ENCODE measurements around the gene ESYT3. TPM values are rescaled to one million over a fixed set of nuclear protein-coding genes. Genes with fewer than 3 reads are reported as not detected.
A peak's percentile ranks its signal among the peaks of the same experiment; 100 is the strongest.

Gene ESYT3
- polyA plus RNA-seq, 1 experiment, result 0.01 TPM

- ChIA-PET POLR2A (interaction anchor here (0.7 kb wide), 1 partner anchor 66 kb away, joined by 3 read pairs; no protein-coding TSS in a partner anchor), CTCF (interaction anchor here (0.7 to 7.6 kb wide), 4 partner anchors 13 to 494 kb away, joined by 3 to 83 read pairs (median 4); no protein-coding TSS in a partner anchor)
- Histone ChIP-seq H3K27ac (ENCODE audit: low read depth, low read length) (no peak overlapping the region), H3K4me3 (ENCODE audit: low read depth, low read length) (no peak overlapping the region), H3K27me3 (ENCODE audit: control insufficient read depth, insufficient read depth, low read length) (peaks cover 29% of the 10 kb centered on the region), H3K9me3 (ENCODE audit: control insufficient read depth, insufficient read depth, low read length) (peaks cover 8% of the 10 kb centered on the region)
- no peak for DNase-seq (ENCODE audit: low read depth, low spot score)
- TF ChIP-seq, protein P1, sequence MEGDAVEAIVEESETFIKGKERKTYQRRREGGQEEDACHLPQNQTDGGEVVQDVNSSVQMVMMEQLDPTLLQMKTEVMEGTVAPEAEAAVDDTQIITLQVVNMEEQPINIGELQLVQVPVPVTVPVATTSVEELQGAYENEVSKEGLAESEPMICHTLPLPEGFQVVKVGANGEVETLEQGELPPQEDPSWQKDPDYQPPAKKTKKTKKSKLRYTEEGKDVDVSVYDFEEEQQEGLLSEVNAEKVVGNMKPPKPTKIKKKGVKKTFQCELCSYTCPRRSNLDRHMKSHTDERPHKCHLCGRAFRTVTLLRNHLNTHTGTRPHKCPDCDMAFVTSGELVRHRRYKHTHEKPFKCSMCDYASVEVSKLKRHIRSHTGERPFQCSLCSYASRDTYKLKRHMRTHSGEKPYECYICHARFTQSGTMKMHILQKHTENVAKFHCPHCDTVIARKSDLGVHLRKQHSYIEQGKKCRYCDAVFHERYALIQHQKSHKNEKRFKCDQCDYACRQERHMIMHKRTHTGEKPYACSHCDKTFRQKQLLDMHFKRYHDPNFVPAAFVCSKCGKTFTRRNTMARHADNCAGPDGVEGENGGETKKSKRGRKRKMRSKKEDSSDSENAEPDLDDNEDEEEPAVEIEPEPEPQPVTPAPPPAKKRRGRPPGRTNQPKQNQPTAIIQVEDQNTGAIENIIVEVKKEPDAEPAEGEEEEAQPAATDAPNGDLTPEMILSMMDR (IDR thresholded peaks at IDR 0.05; ENCODE audit: low read depth, low read length), result no peak
These were observed 4.8 kb upstream of the ESYT3 start for GRCh38 chr3:138429665-138430064.

DNA sequence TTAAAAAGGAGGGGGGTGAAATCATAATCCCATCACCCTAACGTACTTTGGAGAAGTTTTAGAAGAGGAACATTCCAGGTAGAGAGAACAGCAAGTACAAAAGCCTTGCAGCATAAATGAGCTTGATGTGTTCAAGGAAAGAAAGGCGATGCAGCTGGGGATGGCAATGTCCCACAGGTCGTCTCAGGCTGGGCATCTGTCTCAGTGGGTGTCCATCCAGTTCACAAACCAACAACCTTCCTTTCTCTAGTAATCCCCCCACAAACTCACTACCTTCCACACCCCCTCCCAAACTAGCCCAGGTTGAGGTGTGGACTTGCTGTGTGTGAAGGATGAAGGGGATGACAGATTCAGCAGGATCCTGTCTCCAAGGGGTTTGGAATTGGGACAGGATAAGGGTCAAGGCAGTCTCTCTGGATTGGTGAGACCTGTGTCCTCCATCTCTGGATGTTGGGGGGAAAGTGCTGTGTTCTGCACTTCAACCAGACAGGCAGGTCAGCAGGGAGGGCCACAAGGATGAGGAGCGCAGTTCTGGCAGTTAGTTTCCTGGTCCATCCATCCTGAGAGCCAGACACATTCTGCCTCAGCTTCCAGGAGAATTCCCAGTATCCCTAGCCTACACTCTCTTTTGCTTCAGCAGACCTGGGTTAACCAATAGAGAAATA lies 1.7 kb upstream of the ESYT3 start:
- POLR2A ChIA-PET, result no interaction called here
- H3K9me3 ChIP-seq (ENCODE audit: control insufficient read depth, insufficient read depth, low read length), result peaks cover 11% of the 10 kb centered on the region
- no peak overlapping the region for H3K27ac ChIP-seq (ENCODE audit: low read depth, low read length)
- DNase-seq (ENCODE audit: low read depth, low spot score), result no peak
- H3K27me3 ChIP-seq (ENCODE audit: control insufficient read depth, insufficient read depth, low read length), result peaks cover 59% of the 10 kb centered on the region
- CTCF ChIA-PET, result interaction anchor here (0.5 to 7.6 kb wide), 3 partner anchors 16 to 491 kb away, joined by 4 to 83 read pairs (median 4); no protein-coding TSS in a partner anchor
- no peak overlapping the region for H3K4me3 ChIP-seq (ENCODE audit: low read depth, low read length)
- TF ChIP-seq, protein P1 (IDR thresholded peaks at IDR 0.05; ENCODE audit: low read depth, low read length), result no peak

- ChIA-PET CTCF (interaction anchor here (1.1 to 1.9 kb wide), 4 partner anchors 16 to 489 kb away, joined by 3 to 10 read pairs (median 4); partner anchors contain the start of gene DZIP1L), POLR2A (interaction anchor here (1.4 kb wide), 1 partner anchor 16 kb away, joined by 4 read pairs; no protein-coding TSS in a partner anchor)
- TF ChIP-seq, protein P1 (IDR thresholded peaks at IDR 0.05; ENCODE audit: low read depth, low read length), result no peak
- no peak for DNase-seq (ENCODE audit: low read depth, low spot score)
- peaks cover 66% of the 10 kb centered on the region for H3K27me3 ChIP-seq (ENCODE audit: control insufficient read depth, insufficient read depth, low read length)
- H3K27ac ChIP-seq (ENCODE audit: low read depth, low read length), result no peak overlapping the region
- no peak overlapping the region for H3K4me3 ChIP-seq (ENCODE audit: low read depth, low read length)
- peaks cover 11% of the 10 kb centered on the region for H3K9me3 ChIP-seq (ENCODE audit: control insufficient read depth, insufficient read depth, low read length)
These were observed 532 bp upstream of the ESYT3 start for GRCh38 chr3:138433892-138434275.

DNA sequence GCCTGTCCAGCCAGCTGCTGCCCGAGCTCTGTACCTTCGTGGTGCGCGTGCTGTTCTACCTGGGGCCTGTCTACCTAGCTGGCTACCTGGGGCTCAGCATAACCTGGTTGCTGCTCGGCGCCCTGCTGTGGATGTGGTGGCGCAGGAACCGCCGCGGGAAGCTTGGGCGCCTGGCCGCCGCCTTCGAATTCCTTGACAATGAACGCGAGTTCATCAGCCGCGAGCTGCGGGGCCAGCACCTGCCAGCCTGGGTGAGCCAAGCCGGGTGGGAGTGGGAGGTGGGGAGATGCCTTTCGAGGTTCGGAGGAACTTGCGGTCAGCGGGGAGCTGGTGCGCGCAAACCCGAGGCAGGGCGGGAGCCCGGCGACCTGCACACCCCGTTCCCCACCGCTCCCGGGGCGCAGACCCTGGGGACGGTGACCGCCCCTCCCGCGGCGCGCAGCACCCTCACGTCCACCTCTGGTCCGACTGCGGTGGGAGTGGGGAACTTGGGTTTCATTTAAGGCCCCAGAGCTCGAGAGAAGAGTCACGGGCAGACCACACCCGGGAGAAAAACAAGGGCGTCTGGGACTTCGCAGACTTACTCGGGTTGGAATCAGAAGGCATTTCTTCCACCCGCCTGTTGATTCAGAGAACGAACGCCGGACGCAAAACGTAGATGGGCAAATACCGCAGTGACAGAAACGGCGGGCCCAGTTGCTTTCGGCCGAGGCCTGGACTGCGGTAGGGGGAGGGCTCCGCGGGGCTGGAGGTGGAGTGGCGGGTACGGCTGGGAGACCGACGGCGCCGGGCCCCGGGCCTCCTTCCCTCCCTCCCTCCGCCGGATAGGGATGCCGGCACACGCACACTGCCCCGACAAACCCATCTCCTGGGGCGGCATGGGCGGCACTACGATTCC lies 708 bp downstream of the ESYT3 start:
- H3K27me3 ChIP-seq (ENCODE audit: control insufficient read depth, insufficient read depth, low read length), result peaks cover 66% of the 10 kb centered on the region
- ChIA-PET CTCF (interaction anchor here (0.6 to 1.9 kb wide), 5 partner anchors 18 to 488 kb away, joined by 3 to 10 read pairs (median 3); partner anchors contain the start of gene DZIP1L), POLR2A (interaction anchor here (0.7 to 1.4 kb wide), 2 partner anchors 18 to 87 kb away, joined by 3 to 4 read pairs; no protein-coding TSS in a partner anchor)

More for the DNA sequence above, 708 bp downstream of the ESYT3 start:
- no peak for DNase-seq (ENCODE audit: low read depth, low spot score)
- peak overlapping the region; percentile 54 for H3K4me3 ChIP-seq (ENCODE audit: low read depth, low read length)
- peaks cover 11% of the 10 kb centered on the region for H3K9me3 ChIP-seq (ENCODE audit: control insufficient read depth, insufficient read depth, low read length)
- TF ChIP-seq, protein P1 (IDR thresholded peaks at IDR 0.05; ENCODE audit: low read depth, low read length), result no peak
- H3K27ac ChIP-seq (ENCODE audit: low read depth, low read length), result no peak overlapping the region
